Body of pancreas (tissue), 4 donors: ENCODE measurements around the gene VRK3. TPM values are rescaled to one million over a fixed set of nuclear protein-coding genes. Genes with fewer than 3 reads are reported as not detected.

ENCODE experiments used
- ATAC-seq: fragments of 150-250 bp; one replicate; pipeline ENCODE4 v1.9.1; 2016
- DNase-seq, 4 donors: peaks; one replicate each; pipeline ENCODE4 v3.0.0-alpha.2; 2019
- H3K27ac ChIP-seq, 4 donors: fragments of 200-600 bp; sonication (generic); 1 replicate in 3 of 4; 2 replicates in 1 of 4; pipeline versions ENCODE4 v1.5.1 to v1.6.1; 2016 to 2019; ENCODE audit warnings: mild to moderate bottlenecking in 1 of 4, mixed read lengths in 1 of 4, moderate library complexity in 1 of 4
- H3K27me3 ChIP-seq, 2 donors: fragments of 200-600 bp; sonication (generic); one replicate each; pipeline ENCODE4 v1.6.0; 2016; ENCODE audit warnings: mild to moderate bottlenecking in 1 of 2
- H3K36me3 ChIP-seq, 2 donors: fragments of 200-600 bp; sonication (generic); replicated peaks in 1 of 2; 2 replicates each; pipeline ENCODE4 v1.5.1; 2016; ENCODE audit warnings: low read depth in 2 of 2; ENCODE audit not compliant: insufficient read depth in 1 of 2
- H3K4me1 ChIP-seq: fragments of 200-600 bp; sonication (generic); one replicate; pipeline ENCODE4 v1.6.0; 2016
- H3K4me3 ChIP-seq, 2 donors: fragments of 200-600 bp; sonication (generic); 1 replicate in 1 of 2; 2 replicates in 1 of 2; pipeline ENCODE4 v1.5.1; 2016 to 2019
- H3K9me3 ChIP-seq, 3 donors: fragments of 200-600 bp; sonication (generic); 1 replicate in 2 of 3; 2 replicates in 1 of 3; pipeline ENCODE4 v1.5.1; 2016
- CTCF ChIP-seq, 7 experiments: fragments of 450-650 bp in 4 of 7; fragments of 200-600 bp in 3 of 7; sonication (generic) in 3 of 7; IDR thresholded peaks; one replicate each; pipeline ENCODE4 v1.5.1; 2016 to 2019; ENCODE audit warnings: antibody characterized with exemption in 7 of 7
- POLR2A ChIP-seq, 3 donors: fragments of 450-650 bp; IDR thresholded peaks; one replicate each; pipeline ENCODE4 v1.6.1; 2016; ENCODE audit warnings: antibody characterized with exemption in 3 of 3, mild to moderate bottlenecking in 2 of 3
- WGBS, 2 donors: methylation state at CpG; one replicate each; pipeline ENCODE4 v1.1.5; 2017; 5-methylcytosine and 5-hydroxymethylcytosine counted together
- intact Hi-C: fragments of 100-400 bp; cut with DNase I; formaldehyde crosslinking; loops from one replicate; pipeline ENCODE4 v1.15.1; 2023
- total RNA-seq, 2 donors: library from RNA; depleted of rRNA; stranded (reverse); fragments of >200 nt; gene quantifications; one replicate each; pipeline ENCODE4 v1.1.0, GENCODE V29; 2016

Gene VRK3
- total RNA-seq, 2 donors from 2014 or later, result 32.7 to 33.3 TPM

GRCh38 chr19:49984491-49984890 is 40.7 kb downstream of the VRK3 start:
- intact Hi-C loops, result no loop called here
- no peak for TF ChIP-seq POLR2A (IDR thresholded peaks at IDR 0.05)
- TF ChIP-seq CTCF (IDR thresholded peaks at IDR 0.05), result no peak
- Histone ChIP-seq H3K9me3 (no peaks in the 10 kb centered on the region), H3K27ac (no peak overlapping the region), H3K36me3 (peaks cover 0 to 2% of the 10 kb centered on the region in 2 donors), H3K4me3 (no peak overlapping the region), H3K27me3 (no peaks in the 10 kb centered on the region), H3K4me1 (peaks cover 25% of the 10 kb centered on the region)
- WGBS, 2 donors, result 80 to 82% methylated on average over 10 to 11 of the region's 11 CpGs
- DNase-seq (no peak), ATAC-seq (no peak)

- no peak overlapping the region for H3K27ac ChIP-seq
- TF ChIP-seq POLR2A (IDR thresholded peaks at IDR 0.05), result no peak
- TF ChIP-seq CTCF (IDR thresholded peaks at IDR 0.05), result peak; percentile 76 to 94 (median 90)
- H3K4me3 ChIP-seq, result no peak overlapping the region
- peak; percentile 66 to 84 (median 78) for DNase-seq
- H3K9me3 ChIP-seq, result no peaks in the 10 kb centered on the region
- intact Hi-C loops, result no loop called here
- H3K4me1 ChIP-seq, result peaks cover 25% of the 10 kb centered on the region
- peaks cover 0 to 2% of the 10 kb centered on the region in 2 donors for H3K36me3 ChIP-seq
- peak; percentile 54 for ATAC-seq
- H3K27me3 ChIP-seq, result no peaks in the 10 kb centered on the region
- 27 to 30% methylated on average over 10 of the region's 10 CpGs for WGBS, 2 donors
Measured at GRCh38 chr19:49983645-49984229, 41.4 kb downstream of the VRK3 start.

GRCh38 chr19:49981603-49982593 is 43.3 kb downstream of the VRK3 start:
- no peak overlapping the region for H3K4me3 ChIP-seq
- ATAC-seq, result peak; percentile 52
- intact Hi-C loops, result no loop called here
- peak in 2 of 4 donors; percentile 19 to 59 for DNase-seq
- TF ChIP-seq POLR2A (IDR thresholded peaks at IDR 0.05) (no peak), CTCF (IDR thresholded peaks at IDR 0.05) (no peak)
- peaks cover 25% of the 10 kb centered on the region for H3K4me1 ChIP-seq
- peak overlapping the region in 2 of 4 donors; percentile 43 to 61 for H3K27ac ChIP-seq
- 39 to 45% methylated on average over 17 to 21 of the region's 21 CpGs for WGBS, 2 donors
- peaks cover 0 to 2% of the 10 kb centered on the region in 2 donors for H3K36me3 ChIP-seq
- no peaks in the 10 kb centered on the region for H3K27me3 ChIP-seq
- H3K9me3 ChIP-seq, result no peaks in the 10 kb centered on the region

GRCh38 chr19:49978324-49978723 is 46.8 kb downstream of the VRK3 start:
- Histone ChIP-seq H3K27ac (no peak overlapping the region), H3K36me3 (no peaks in the 10 kb centered on the region), H3K27me3 (no peaks in the 10 kb centered on the region), H3K4me3 (no peak overlapping the region), H3K9me3 (no peaks in the 10 kb centered on the region), H3K4me1 (peaks cover 21% of the 10 kb centered on the region)
- intact Hi-C loops, result loop anchor here (5.0 kb wide), 1 partner anchor 46 kb away; no protein-coding TSS in a partner anchor
- WGBS, 2 donors, result 81 to 86% methylated on average over 9 to 11 of the region's 11 CpGs
- TF ChIP-seq CTCF (IDR thresholded peaks at IDR 0.05) (no peak), POLR2A (IDR thresholded peaks at IDR 0.05) (no peak)
- ATAC-seq, result no peak
- DNase-seq, result no peak
